ENCODE measurements around the gene CLUH.
"Not testable (repeated sequence)": the region's sequence is repeated elsewhere in the genome, so short reads cannot be mapped to it uniquely, and the experiment has no call there.

CLUH gene

DNA sequence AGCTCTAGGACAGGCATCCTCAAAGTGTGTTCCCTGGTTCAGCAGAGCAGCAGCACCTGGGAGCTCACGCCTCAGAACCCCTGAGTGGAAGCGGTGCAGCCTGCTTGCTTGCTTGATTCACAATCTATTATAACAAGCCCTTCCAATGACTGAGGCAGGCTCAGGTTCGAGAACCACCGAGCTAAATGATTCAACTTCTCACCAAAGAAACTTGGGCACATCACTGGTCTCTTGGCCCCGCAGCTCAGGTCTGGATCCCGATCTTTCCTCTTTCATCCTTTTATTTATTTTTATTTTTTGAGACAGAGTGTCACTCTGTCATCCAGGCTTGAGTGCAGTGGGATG, 24.5 kb downstream of the CLUH start:
- no peak for DNase-seq

DNA sequence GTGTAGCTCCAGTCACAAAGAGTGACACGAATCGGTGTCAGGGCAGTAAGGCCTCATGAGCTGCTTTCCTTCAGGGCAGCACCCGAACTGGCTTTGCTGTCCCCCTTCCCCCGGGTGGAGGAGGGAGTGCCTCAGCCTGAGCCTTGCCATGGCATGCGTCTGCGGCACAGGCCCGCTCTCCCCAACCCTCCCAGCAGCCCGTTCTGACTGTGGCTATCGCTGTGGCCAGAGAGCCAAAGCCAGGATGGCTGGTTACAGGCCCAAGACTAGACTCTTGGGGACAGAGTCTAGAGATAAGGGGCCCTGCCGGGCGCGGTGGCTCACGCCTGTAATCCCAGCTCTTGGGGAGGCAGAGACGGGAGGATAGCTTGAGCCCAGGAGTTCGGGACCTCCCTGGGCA, 25.9 kb downstream of the CLUH start:
- no peak for DNase-seq

DNA sequence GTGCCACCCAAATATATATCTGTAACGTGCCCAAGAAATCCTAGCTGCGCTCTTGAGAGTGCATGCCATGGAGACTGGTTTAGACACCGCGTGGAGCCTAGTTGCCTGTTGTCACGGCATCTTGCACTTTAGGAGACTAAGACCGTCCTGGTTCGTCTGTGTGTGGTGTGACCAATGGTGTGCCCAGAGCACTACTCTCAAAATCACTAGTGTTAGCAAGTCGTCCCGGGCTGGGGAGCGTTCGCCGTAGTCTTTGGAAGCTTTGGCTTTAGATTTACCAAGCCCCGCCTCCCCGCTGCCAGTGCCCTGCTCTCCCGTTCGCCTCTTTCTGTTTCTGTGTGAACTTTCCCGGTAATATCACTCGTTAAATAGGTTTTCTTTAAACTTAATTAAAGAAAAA, 27.0 kb downstream of the CLUH start:
- no peak for DNase-seq

DNA sequence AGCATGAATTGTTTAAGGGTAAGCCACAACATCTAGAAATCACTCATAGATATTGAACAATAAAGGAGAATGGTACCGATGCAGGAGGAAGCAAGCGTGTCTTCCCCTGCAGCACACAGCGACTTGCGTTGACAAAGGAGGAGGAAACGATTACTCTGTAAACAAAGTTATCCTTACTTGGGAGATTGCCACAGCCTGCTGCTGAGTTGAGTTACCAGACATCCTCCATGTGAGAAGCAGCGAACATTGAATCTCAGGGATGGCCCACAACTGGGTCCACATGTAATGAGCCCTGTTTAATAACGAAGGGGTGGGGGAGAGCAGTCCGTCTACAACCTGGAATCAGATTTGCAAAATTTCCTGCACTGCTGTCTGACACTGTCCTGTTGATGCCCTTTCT, 27.7 kb downstream of the CLUH start:
- no peak for DNase-seq

DNA sequence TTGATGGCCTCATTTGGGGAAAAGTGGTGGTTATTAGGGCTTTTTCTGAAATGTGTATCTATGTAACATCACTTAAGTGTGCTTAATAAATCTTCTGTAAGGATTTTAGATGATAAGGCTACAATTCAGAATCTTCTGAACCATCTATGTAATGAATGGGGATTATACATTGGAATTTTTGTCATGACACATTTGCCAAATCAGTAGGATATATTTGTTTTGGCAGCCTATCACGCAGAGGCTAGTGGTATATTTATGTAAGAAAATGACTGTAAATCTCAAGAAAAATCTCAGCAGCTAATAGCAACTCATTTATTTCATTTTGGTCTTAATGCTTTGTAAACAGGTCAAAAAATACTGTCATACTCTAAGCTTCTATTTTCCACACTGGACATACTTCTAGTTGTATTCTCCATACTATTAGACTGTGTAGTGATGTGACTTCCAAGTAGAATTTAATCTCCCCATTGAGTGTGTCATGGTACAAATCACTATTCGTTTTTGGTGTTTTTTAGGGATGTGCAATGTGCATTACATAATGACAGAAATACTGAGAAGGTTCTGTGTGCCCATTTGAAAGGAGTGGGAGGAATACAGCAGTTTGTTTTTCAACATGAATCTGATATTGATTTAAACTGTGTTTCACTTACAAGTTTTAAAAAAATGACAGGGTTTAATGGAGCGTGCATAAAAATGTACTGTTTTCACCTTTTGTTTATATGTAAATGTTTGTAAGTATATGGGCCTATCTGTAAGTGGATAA, 29.2 kb downstream of the CLUH start:
- DNase-seq: no peak

DNA sequence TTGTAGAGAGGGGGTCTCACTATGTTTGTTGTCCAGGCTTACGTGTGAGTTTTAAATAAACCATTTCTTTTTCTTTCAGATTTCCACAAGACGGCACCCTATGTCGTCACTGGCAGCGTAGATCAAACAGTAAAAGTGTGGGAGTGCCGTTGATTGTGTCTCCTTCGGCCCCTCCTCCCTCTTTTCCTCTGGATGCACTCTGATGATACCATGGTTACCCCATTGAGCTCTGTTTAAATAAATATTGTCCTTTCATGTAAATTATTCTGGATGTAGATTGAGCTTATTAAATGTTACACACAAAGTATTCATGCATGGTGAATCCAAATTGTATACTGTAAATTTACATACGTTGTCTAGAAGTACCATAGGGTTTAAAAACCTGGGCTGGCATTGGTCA, 29.9 kb downstream of the CLUH start:
- DNase-seq: no peak

DNA sequence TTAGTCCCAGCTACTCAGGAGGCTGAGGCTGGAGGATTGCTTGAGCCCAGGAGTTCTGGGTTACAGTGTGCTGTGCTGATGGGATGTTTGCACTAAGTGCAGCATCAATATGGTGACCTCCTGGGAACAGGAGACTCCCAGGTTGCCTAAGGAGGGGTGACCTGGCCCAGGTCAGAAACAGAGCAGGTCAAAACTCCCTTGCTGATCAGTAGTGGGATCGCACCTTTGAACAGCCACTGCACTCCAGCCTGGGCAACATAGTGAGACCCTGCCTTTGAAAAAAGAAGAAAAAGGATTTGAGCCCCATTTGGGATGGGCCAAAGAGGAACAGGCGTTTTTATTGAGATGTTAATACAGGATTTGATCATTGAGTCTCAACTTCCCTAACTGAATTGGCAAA, 30.6 kb downstream of the CLUH start:
- no peak for DNase-seq

DNA sequence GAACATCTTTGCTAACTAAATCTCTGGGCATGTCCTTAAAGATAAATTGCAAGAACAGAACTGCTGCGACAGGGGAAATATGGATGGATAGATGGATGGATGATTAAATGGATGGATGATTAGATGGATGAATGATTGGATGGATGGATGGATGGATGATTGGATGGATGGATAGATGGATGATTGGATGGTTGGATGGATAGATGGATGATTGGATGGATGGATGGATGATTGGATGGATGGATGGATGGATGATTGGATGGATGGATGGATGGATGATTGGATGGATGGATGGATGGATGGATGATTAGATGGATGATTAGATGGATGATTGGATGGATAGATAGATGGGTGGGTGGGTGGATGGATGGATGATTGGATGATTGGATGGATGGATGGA, 32.3 kb downstream of the CLUH start:
- DNase-seq: not testable (repeated sequence)

DNA sequence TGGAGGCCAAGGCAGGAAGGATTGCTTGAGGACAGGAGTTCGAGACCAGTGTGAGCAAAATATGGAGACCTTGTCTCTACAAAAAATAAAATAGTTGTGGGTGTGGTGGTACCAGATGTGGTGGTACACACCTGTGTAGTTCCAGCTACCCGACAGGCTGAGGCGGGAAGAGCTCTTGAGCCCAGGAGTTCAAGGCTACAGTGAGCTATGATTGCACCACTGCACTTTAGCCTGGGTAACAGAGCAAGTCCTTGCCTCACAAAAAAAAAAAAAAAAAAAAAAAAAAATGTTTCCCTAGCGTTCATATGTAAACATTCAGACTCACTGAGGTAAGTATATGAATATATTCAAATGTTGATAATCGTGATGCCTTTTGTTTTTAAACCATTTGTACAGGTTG, 39.5 kb downstream of the CLUH start:
- no peak for DNase-seq

DNA sequence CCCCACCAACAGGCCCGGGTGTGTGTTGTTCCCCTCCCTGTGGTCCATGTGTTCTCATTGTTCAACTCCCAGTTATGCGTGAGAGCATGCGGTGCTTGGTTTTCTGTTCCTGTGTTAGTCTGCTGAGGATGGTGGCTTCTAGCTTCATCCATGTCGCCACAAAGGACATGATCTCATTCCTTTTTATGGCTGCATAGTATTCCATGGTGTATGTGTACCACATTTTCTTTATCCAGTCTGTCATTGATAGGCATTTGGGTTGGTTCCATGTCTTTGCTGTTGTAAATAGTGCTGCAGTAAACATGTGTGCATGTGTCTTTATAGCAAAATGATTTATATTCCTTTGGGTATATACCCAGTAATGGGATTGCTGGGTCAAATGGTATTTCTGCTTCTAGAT, 51.2 kb downstream of the CLUH start:
- not testable (repeated sequence) for DNase-seq

DNA sequence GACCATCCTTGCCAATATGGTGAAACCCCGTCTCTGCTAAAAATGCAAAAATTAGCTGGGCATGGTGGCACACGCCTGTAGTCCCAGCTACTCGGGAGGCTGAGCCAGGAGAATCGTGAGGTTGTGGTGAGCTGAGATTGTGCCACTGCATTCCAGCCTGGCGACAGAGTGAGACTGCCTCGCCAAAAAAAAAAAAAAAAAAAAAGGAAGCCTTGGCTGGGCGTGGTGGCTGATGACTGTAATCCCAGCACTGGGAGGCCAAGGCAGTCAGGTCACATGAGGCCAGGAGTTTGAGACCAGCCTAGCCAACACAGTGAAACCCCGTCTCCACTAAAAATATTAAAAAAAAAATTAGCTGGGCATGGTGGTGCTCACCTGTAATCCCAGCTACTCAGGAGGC, 52.2 kb downstream of the CLUH start:
- not testable (repeated sequence) for DNase-seq

DNA sequence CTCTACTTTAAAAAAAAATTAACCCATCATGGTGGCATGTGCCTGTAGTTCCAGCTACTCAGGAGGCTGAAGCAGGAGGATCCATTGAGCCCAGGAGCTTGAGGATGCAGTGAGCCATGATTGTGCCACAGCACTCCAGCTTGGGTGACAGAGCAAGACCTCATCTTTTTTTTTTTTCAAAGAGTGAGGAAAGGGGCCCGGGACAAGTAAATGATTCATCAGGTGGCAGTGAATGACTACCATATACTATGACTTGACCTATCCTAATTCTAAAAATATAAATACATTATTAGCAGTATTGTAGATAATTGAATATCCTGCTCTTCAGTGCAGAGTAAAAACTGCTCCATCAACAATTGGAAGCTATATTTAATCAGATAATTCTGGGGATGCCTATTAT, 55.3 kb downstream of the CLUH start:
- no peak for DNase-seq

DNA sequence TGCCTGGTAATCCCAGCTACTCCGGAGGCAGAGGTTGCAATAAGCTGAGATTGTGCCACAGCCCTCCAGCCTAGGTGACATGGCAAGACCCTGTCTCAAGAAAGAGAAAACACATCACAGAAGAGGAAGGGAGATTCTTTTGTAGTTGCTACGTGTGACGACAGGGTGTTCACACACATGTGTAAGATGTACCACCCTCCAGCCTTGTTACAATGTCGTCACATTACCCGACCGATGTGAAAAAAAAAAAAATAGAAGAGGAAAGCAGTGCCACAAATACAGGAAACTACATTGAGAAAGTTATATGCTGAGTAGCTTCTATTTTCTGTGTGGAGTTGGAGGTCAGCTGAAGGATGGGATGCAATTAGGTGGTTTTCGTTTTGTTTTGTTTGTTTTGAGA, 56.0 kb downstream of the CLUH start:
- DNase-seq: no peak

DNA sequence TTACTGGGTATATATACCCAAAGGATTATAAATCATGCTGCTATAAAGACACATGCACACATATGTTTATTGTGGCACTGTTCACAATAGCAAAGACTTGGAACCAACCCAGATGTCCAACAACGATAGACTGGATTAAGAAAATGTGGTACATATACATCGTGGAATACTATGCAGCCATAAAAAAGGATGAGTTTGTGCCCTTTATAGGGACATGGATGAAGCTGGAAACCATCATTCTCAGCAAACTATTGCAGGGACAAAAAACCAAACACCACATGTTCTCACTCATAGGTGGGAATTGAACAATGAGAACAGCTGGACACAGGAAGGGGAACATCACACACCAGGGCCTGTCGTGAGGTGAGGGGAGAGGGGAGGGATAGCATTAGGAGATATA, 58.7 kb downstream of the CLUH start:
- DNase-seq: not testable (repeated sequence)

DNA sequence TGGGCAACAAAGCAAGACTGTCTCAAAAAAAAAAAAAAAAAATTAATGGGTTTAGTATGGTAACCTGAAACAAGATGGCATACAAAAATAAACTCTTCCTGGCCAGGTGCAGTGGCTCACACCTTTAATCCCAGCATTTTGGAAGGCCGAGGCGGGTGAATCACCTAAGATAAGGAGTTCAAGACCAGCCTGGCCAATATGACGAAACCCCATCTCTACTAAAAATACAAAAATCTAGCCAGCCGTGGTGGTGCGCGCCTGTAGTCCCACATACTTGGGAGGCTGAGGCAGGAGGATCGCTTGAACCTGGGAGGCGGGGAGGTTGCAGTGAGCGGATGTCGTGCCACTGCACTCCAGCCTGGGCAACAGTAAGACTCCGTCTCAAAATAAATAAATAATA, 62.4 kb downstream of the CLUH start:
- DNase-seq: no peak

DNA sequence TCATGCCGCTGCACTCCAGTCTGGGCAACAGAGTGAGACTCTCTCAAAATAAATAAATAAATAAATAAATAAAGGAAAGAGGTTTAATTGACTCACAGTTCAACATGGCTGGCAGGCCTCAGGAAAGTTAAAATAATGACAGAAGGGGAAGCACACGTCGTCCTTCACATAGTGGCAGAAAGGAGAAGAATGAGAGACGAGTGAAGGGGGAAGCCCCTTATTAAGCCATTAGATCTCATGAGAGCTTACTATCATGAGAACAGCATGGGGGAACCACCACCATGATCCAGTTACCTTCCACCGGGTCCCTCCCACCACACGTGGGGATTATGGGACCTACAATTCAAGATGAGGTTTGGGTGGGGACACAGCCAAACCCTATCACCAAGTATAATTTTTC, 63.6 kb downstream of the CLUH start:
- no peak for DNase-seq

DNA sequence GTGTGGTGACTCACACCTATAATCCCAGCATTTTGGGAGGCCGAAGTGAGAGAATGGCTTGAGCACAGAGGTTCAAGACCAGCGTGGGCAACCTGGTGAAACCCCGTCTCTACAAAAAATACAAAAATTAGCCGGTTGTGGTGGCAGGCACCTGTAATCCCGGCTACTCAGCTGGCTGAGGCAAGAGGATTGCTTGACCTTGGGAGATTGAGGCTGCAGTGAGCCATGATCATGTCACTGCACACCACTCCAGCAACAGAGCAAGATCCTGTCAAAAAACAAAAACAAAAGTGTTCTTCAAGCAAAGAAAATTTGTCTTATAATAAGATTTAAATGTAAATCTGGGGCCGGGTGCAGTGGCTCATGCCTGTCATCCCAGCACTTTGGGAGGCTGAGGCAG, 66.6 kb downstream of the CLUH start:
- DNase-seq: no peak

All from effector CD4-positive, alpha-beta T cell (primary cell).